Stimulated activated memory B cell treated with anti-CD40 and anti-IgM and Interleukin-4, amounts not matched to agents 10 μg/mL and 1 μg/mL and 100 μg/mL, for 72 hours (primary cell): ENCODE results near the gene ATG10.

Source experiments
- ATAC-seq: fragments of 150-1000 bp; cut with Tn5 transposase; 2 replicates; pipeline ENCODE4 v1.10.0; 2021
- H3K27ac Mint-ChIP-seq: one replicate; pipeline ENCODE4 v1.8.0; 2022; ENCODE audit warnings: mild to moderate bottlenecking, mixed read lengths
- H3K27me3 Mint-ChIP-seq: one replicate; pipeline ENCODE4 v1.8.0; 2022; ENCODE audit warnings: mixed read lengths
- H3K36me3 Mint-ChIP-seq: one replicate; pipeline ENCODE4 v1.8.0; 2022; ENCODE audit warnings: mixed read lengths
- H3K4me1 Mint-ChIP-seq: one replicate; pipeline ENCODE4 v1.8.0; 2022; ENCODE audit warnings: mixed read lengths
- H3K4me3 Mint-ChIP-seq: one replicate; pipeline ENCODE4 v1.8.0; 2022; ENCODE audit warnings: mild to moderate bottlenecking, moderate library complexity, mixed read lengths
- H3K9me3 Mint-ChIP-seq: one replicate; pipeline ENCODE4 v1.8.0; 2022; ENCODE audit warnings: mixed read lengths

ATG10 gene

DNA sequence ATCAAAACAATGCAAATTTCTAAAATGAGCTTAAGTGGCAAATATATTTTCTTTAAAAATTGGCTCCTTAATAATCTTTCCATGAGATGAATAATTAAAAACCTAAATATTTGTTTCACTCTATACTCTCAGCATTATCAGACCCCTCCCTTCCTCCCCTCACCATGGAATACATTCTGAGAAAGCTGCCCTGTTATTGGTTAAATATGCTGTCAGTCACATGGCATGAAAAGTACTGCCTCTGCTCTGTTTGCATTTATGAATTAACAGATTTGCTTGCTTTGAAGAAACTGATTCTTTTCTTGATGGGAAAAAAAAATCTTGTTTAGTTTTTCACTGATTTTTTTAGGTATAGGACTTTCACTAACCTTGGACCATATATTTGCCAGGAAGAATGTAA, 323.3 kb downstream of the ATG10 start:
- Mint-ChIP-seq H3K4me3 (no peak overlapping the region), H3K27me3 (no peaks in the 10 kb centered on the region), H3K36me3 (no peaks in the 10 kb centered on the region), H3K9me3 (peaks cover 3% of the 10 kb centered on the region), H3K27ac (no peak overlapping the region), H3K4me1 (peaks cover 6% of the 10 kb centered on the region)
- no peak for ATAC-seq

DNA sequence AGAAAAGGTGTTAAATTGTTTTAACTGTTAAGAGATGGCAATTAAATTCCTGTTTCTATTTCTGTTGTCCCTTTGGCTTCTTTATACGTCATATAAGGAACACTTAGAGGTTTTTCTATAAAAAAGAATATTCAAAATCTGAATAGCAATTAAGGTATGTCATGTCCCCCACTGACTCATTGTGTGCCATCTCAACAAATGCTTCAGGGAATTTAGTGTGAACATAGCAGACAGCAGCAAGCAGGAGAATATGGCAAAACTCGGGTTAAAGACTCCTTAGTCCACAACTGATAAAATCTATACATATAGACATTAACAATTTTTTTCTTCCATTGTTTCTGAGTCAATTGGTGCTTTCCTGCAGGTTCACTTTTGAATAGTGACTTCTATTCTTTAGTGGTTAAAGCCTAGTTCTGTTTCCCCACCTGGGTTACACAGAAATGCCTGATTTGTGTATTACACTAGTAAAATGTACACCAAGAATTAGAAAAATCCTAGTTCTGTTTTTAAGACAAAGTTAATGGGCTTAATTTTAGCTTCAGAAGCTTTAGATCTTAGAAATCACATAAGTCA, 324.2 kb downstream of the ATG10 start:
- no peak overlapping the region for H3K27ac Mint-ChIP-seq

DNA sequence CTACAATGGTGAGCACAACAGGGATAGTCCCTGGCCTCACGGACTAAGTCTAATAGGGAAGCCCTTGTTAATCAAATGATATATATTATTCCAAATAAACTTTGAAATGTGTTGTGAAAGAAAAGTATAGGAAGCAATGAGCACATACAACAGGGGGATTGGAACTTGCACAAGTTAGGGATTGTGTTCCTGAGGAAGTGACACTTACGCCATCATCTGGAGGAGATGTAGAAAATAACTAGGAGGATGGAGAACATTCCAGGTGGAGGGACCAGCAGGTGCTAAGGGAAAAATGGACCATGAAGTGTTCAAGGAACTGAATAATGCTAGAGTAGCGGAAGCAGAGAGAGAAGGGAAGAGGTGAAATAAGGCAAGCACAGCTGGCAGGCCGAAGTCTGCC, 325.1 kb downstream of the ATG10 start:
- H3K36me3 Mint-ChIP-seq = no peaks in the 10 kb centered on the region
- ATAC-seq = no peak
- no peak overlapping the region for H3K27ac Mint-ChIP-seq

More for the DNA sequence above, 324.2 kb downstream of the ATG10 start:
- ATAC-seq = no peak
- Mint-ChIP-seq H3K9me3 (peaks cover 3% of the 10 kb centered on the region), H3K36me3 (no peaks in the 10 kb centered on the region), H3K4me3 (no peak overlapping the region), H3K27me3 (no peaks in the 10 kb centered on the region), H3K4me1 (peaks cover 6% of the 10 kb centered on the region)

DNA sequence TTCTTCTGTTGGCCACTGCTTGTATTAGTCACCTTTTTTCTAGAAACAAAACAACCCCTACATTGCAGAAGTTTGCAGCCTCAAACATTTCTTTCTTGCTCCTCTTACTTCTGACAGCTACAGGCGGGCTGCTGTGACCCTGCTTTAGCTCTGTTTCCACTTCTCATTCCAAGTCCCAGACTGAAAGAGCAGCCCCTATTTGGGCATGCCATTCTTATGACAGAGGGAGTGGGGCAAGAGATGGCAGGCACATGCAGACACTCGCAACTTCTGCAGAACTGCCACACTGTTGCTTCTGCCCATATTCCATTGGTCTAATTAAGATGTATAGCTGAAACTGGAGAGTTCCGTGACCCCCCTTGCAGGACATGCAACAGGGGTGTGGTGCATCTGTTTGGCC, 325.9 kb downstream of the ATG10 start:
- ATAC-seq = no peak
- no peaks in the 10 kb centered on the region for H3K27me3 Mint-ChIP-seq
- no peak overlapping the region for H3K27ac Mint-ChIP-seq
- H3K9me3 Mint-ChIP-seq = peaks cover 3% of the 10 kb centered on the region
- no peaks in the 10 kb centered on the region for H3K36me3 Mint-ChIP-seq
- H3K4me3 Mint-ChIP-seq = no peak overlapping the region
- peaks cover 6% of the 10 kb centered on the region for H3K4me1 Mint-ChIP-seq

More for the DNA sequence above, 325.1 kb downstream of the ATG10 start:
- Mint-ChIP-seq H3K4me3 (no peak overlapping the region), H3K9me3 (peaks cover 3% of the 10 kb centered on the region), H3K27me3 (no peaks in the 10 kb centered on the region), H3K4me1 (peaks cover 6% of the 10 kb centered on the region)

DNA sequence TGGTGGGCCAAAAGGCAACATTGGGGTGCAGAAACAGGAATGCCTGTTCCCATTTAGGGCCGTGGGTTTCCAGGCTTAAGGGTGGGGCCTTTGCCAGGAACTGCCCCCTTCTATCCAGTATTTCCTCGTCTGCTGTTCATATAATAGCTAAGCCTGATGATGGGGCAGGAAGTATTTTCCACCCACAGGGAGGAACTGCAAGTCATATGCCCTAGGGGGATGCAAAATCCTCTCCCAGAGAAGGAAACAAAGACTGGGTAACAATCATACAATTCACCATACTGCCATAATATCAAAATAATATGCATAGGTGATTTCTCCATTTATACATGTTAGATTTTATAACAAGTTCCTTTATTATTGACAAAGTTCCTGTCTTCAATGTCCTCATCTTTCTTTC, 326.8 kb downstream of the ATG10 start:
- no peak for ATAC-seq
- Mint-ChIP-seq H3K9me3 (peaks cover 3% of the 10 kb centered on the region), H3K27ac (no peak overlapping the region), H3K36me3 (no peaks in the 10 kb centered on the region), H3K4me3 (no peak overlapping the region), H3K4me1 (peaks cover 6% of the 10 kb centered on the region), H3K27me3 (no peaks in the 10 kb centered on the region)

DNA sequence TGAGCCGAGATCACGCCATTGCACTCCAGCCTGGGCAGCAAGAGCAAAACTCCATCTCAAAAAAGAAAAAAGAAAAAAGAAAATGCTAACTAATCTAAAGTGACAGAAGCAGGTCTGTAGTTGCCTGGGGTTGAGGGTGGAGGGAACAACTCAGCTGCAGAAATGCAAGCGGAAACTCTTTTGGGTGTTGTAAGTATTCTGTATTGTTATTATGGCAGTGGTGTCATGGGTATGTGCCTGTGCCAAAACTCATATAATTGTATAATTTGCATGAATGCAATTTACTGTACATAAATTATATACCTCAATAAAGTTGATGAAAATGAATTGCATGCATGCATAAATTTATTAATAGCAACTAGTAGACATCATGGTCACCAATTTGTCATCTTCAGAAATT, 329.4 kb downstream of the ATG10 start:
- H3K36me3 Mint-ChIP-seq = peaks cover 16% of the 10 kb centered on the region
- H3K4me3 Mint-ChIP-seq = no peak overlapping the region
- peaks cover 3% of the 10 kb centered on the region for H3K9me3 Mint-ChIP-seq
- peaks cover 6% of the 10 kb centered on the region for H3K4me1 Mint-ChIP-seq
- H3K27me3 Mint-ChIP-seq = no peaks in the 10 kb centered on the region
- ATAC-seq = no peak
- no peak overlapping the region for H3K27ac Mint-ChIP-seq
